ENCODE results near the gene CYCS. TPM values are rescaled to one million over a fixed set of nuclear protein-coding genes. Genes with fewer than 3 reads are reported as not detected.
A peak's percentile ranks its signal among the peaks of the same experiment; 100 is the strongest.

CYCS gene
- total and polyA plus RNA-seq, 2 of the 8 experiments (the other 6 are each of a cell fraction or from before 2014, with no cell fraction given) = 48.6 to 229 TPM

- no peak overlapping the region; a peak in 1 of 8 replicates for H3K4me3 ChIP-seq (ENCODE audit: extremely low read depth in 1 of 4, insufficient read depth in 2 of 4, low read depth in 3 of 4, low read length in 4 of 4)
- no peak overlapping the region for H2BK120ac ChIP-seq (replicated peaks; ENCODE audit: low read depth, low read length)
- DNase-seq (ENCODE audit: low read depth in 1 of 2, low spot score in 2 of 2) (peak in 1 of 2 experiments; percentile 61), FAIRE-seq (peak; percentile 94)
- no peak overlapping the region for H3K9ac ChIP-seq (replicated peaks in 1 of 4; ENCODE audit: extremely low read depth in 1 of 4, low read depth in 3 of 4, low read length in 3 of 4)
- H3K56ac ChIP-seq (replicated peaks; ENCODE audit: insufficient read length, low read depth, low read length) = no peak overlapping the region
- no peak overlapping the region for H4K91ac ChIP-seq (replicated peaks; ENCODE audit: insufficient read length, low read length)
- no peak overlapping the region for H2AFZ ChIP-seq (ENCODE audit: low read length)
- no peak overlapping the region for H3K14ac ChIP-seq (ENCODE audit: insufficient read length)
- no peak overlapping the region for H3K23ac ChIP-seq (ENCODE audit: insufficient read length)
- H2BK20ac ChIP-seq (ENCODE audit: low read length) = no peak overlapping the region
- no peaks in the 10 kb centered on the region for H3K79me1 ChIP-seq (ENCODE audit: low read depth, low read length)
- no peak overlapping the region for H3K4ac ChIP-seq (replicated peaks; ENCODE audit: insufficient read length, low read depth, low read length)
- no peak overlapping the region for H3K18ac ChIP-seq (ENCODE audit: extremely low read depth, low read length)
- H4K20me1 ChIP-seq (replicated peaks in 1 of 2; ENCODE audit: control insufficient read depth in 1 of 2, insufficient read depth in 2 of 2, low read length in 2 of 2) = peaks cover 0 to 1% of the 10 kb centered on the region in 2 experiments
- no peak overlapping the region for H4K5ac ChIP-seq (ENCODE audit: insufficient read length, low read depth, low read length)
- no peak overlapping the region for H2BK5ac ChIP-seq (ENCODE audit: low read depth, low read length)
- 37% methylated on average over 1 of the region's 1 CpG; no CpG with 5 or more reads in 1 of the 2 experiments for WGBS, 2 experiments (ENCODE audit: extremely low coverage in 1 of 2, insufficient coverage in 1 of 2, insufficient read length in 1 of 2, insufficient replicate concordance in 2 of 2, low coverage in 1 of 2, low lambda C conversion rate in 2 of 2, missing lambda C conversion rate in 1 of 2)
- 0 out of 2 replicates have a peak, but pooled peaks have one; percentile 33 for TF ChIP-seq TAF1 (IDR thresholded peaks at IDR 0.05; ENCODE audit: low read depth, low read length)
- TF ChIP-seq YY1 (IDR thresholded peaks at IDR 0.05; ENCODE audit: low read depth, low read length) = 0 out of 2 replicates have a peak, but pooled peaks have one; percentile 57
- peak; percentile 47 for TF ChIP-seq TBP (IDR thresholded peaks at IDR 0.05; ENCODE audit: low read depth, low read length)
- TF ChIP-seq BRCA1 (IDR thresholded peaks at IDR 0.05; ENCODE audit: low read depth, low read length) = no peak
- no peak for TF ChIP-seq SP2 (IDR thresholded peaks at IDR 0.05; ENCODE audit: low read length)
- TF ChIP-seq TEAD4 (IDR thresholded peaks at IDR 0.05; ENCODE audit: low read depth, low read length) = peak; percentile 83
- H3K27me3 ChIP-seq (replicated peaks in 1 of 4; ENCODE audit: control insufficient read depth in 3 of 4, extremely low read depth in 1 of 4, insufficient read depth in 3 of 4, low read length in 3 of 4) = no peaks in the 10 kb centered on the region
- H2BK15ac ChIP-seq (ENCODE audit: low read length) = no peak overlapping the region
- H3K23me2 ChIP-seq (ENCODE audit: low read depth, low read length) = no peaks in the 10 kb centered on the region
- no peaks in the 10 kb centered on the region for H3K79me2 ChIP-seq (ENCODE audit: control insufficient read depth in 1 of 2, insufficient read depth in 2 of 2, low read length in 2 of 2)
- peaks cover 0 to 5% (median 1%) of the 10 kb centered on the region in 4 experiments; a peak in 2 of 7 replicates for H3K4me1 ChIP-seq (replicated peaks in 1 of 4; ENCODE audit: control insufficient read depth in 3 of 4, insufficient read depth in 4 of 4, low read length in 3 of 4)
- H2AK5ac ChIP-seq (ENCODE audit: low read depth, low read length) = no peak overlapping the region
- no peaks in the 10 kb centered on the region for H3K36me3 ChIP-seq (ENCODE audit: control insufficient read depth in 2 of 4, insufficient read depth in 4 of 4, low read length in 3 of 4)
- no peak overlapping the region for H4K8ac ChIP-seq (ENCODE audit: extremely low read depth, insufficient read depth, low read length)
- no peak overlapping the region for H3K27ac ChIP-seq (ENCODE audit: low read depth, low read length)
- H3K4me2 ChIP-seq (ENCODE audit: insufficient read depth in 1 of 2, low read depth in 2 of 2, low read length in 2 of 2) = 0 out of 4 replicates have a peak overlapping the region, but pooled peaks of 1 of the 2 experiments have one; percentile 9
- no peaks in the 10 kb centered on the region for H3K9me3 ChIP-seq (ENCODE audit: insufficient read depth in 2 of 2, low read depth in 1 of 2, low read length in 1 of 2)
- CTCF ChIA-PET (ENCODE audit: partially characterized antibody) = interaction anchor here (0.5 to 2.1 kb wide), 6 partner anchors 9 to 578 kb away, joined by 3 to 9 read pairs (median 4); no protein-coding TSS in a partner anchor
- POLR2A ChIA-PET (ENCODE audit: partially characterized antibody) = interaction anchor here (0.5 to 2.7 kb wide), 5 partner anchors 19 to 257 kb away, joined by 3 to 31 read pairs (median 6); partner anchors contain the start of gene CYCS
- no peak overlapping the region for H2BK12ac ChIP-seq (ENCODE audit: low read depth, low read length)
Observed at GRCh38 chr7:25149836-25150235, 24.8 kb upstream of the CYCS start.
